Karpas-422 (cell line): ENCODE results near the gene ERCC6L. TPM values are rescaled to one million over a fixed set of nuclear protein-coding genes. Genes with fewer than 3 reads are reported as not detected.

Experiments
- DNase-seq: peaks from one replicate; pipeline ENCODE4 v3.0.0-alpha.2; 2015
- H2AFZ ChIP-seq: fragments of 200-600 bp; sonication (generic); 2 replicates; pipeline ENCODE4 v1.6.1; 2014; ENCODE audit warnings: antibody characterized with exemption, low read length, mixed read lengths
- H3K27ac ChIP-seq: fragments of 200-600 bp; sonication (generic); 2 replicates; pipeline ENCODE4 v1.5.1; 2014; ENCODE audit warnings: mild to moderate bottlenecking, low read length, moderate library complexity
- H3K27me3 ChIP-seq: fragments of 200-600 bp; sonication (generic); 2 replicates; pipeline ENCODE4 v1.6.1; 2014; ENCODE audit warnings: low read length, mixed read lengths
- H3K36me3 ChIP-seq: fragments of 200-600 bp; sonication (generic); 2 replicates; pipeline ENCODE4 v1.6.1; 2014; ENCODE audit warnings: low read length, mixed read lengths; ENCODE audit not compliant: insufficient read depth
- H3K4me1 ChIP-seq: fragments of 200-600 bp; sonication (generic); 2 replicates; pipeline ENCODE4 v1.6.1; 2014; ENCODE audit warnings: mild to moderate bottlenecking, low read length, mixed read lengths
- H3K4me2 ChIP-seq: fragments of 200-600 bp; sonication (generic); 2 replicates; pipeline ENCODE4 v1.6.1; 2014; ENCODE audit warnings: low read length, low read depth, mild to moderate bottlenecking; ENCODE audit not compliant: poor library complexity, severe bottlenecking
- H3K4me3 ChIP-seq: fragments of 200-600 bp; sonication (generic); 2 replicates; pipeline ENCODE4 v1.5.1; 2014; ENCODE audit warnings: mild to moderate bottlenecking, antibody characterized with exemption, low read length, mixed read lengths
- H3K79me2 ChIP-seq: fragments of 200-600 bp; sonication (generic); 2 replicates; pipeline ENCODE4 v1.6.1; 2014; ENCODE audit warnings: mild to moderate bottlenecking, low read length, mixed read lengths
- H3K9ac ChIP-seq: fragments of 200-600 bp; sonication (generic); 2 replicates; pipeline ENCODE4 v1.6.0; 2014; ENCODE audit warnings: low read length
- H3K9me2 ChIP-seq: fragments of 200-600 bp; sonication (generic), shearing (Covaris generic); replicated peaks from 2 replicates; pipeline ENCODE4 v1.6.0; 2014; ENCODE audit warnings: mild to moderate bottlenecking, low read length, moderate library complexity; ENCODE audit not compliant: insufficient read depth
- H3K9me3 ChIP-seq: fragments of 300-700, 200-600 bp; sonication (generic); 2 replicates; pipeline ENCODE4 v1.6.1; 2014; ENCODE audit warnings: low read length, mixed read lengths
- H4K20me1 ChIP-seq: fragments of 200-600 bp; sonication (generic); 2 replicates; pipeline ENCODE4 v1.6.1; 2014; ENCODE audit warnings: mild to moderate bottlenecking, antibody characterized with exemption, low read length, low read depth; ENCODE audit not compliant: insufficient read depth
- total RNA-seq: library from RNA; depleted of rRNA; stranded (reverse); fragments of >200 nt; shearing (Covaris generic); gene quantifications from 2 replicates; pipeline ENCODE4 v1.2.3, GENCODE V29; 2014; ENCODE audit warnings: low replicate concordance

ERCC6L gene
- total RNA-seq, 1 experiment from 2014 or later = 5.9 TPM

- DNase-seq = no peak
- Histone ChIP-seq H3K4me1 (no peaks in the 10 kb centered on the region), H3K36me3 (no peaks in the 10 kb centered on the region), H3K4me2 (no peak overlapping the region), H3K9me2 (no peaks in the 10 kb centered on the region), H3K9ac (no peak overlapping the region), H3K79me2 (no peaks in the 10 kb centered on the region), H3K4me3 (no peak overlapping the region), H3K9me3 (no peaks in the 10 kb centered on the region), H4K20me1 (no peaks in the 10 kb centered on the region), H3K27ac (no peak overlapping the region), H3K27me3 (no peaks in the 10 kb centered on the region), H2AFZ (no peak overlapping the region)
These were observed 17.0 kb upstream of the ERCC6L start for GRCh38 chrX:72255864-72256263.

DNA sequence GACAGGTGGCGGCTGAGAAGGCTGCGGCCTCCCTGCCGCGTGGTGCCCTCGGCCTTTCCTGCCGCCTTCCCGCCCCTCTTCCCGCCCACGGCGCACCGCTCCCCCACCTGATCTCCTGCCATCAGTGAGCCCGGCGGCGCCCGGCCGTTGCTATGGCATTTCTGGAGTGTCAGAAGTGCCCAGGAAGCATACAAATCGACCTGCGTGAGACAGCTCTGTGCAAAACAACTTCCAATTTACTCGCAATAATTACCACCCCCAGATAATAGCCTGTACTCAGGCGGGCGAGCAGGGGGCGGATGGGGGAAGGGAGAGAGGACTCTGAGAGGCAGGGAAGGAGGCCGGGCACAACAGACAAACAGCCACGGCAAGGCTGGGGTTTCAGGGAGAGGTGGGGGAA, 16.6 kb upstream of the ERCC6L start:
- Histone ChIP-seq H3K36me3 (no peaks in the 10 kb centered on the region), H2AFZ (no peak overlapping the region), H3K79me2 (no peaks in the 10 kb centered on the region), H3K4me1 (no peaks in the 10 kb centered on the region), H4K20me1 (no peaks in the 10 kb centered on the region), H3K9ac (no peak overlapping the region), H3K9me3 (no peaks in the 10 kb centered on the region), H3K9me2 (no peaks in the 10 kb centered on the region), H3K4me3 (no peak overlapping the region), H3K27ac (no peak overlapping the region), H3K4me2 (no peak overlapping the region), H3K27me3 (no peaks in the 10 kb centered on the region)
- no peak for DNase-seq

DNA sequence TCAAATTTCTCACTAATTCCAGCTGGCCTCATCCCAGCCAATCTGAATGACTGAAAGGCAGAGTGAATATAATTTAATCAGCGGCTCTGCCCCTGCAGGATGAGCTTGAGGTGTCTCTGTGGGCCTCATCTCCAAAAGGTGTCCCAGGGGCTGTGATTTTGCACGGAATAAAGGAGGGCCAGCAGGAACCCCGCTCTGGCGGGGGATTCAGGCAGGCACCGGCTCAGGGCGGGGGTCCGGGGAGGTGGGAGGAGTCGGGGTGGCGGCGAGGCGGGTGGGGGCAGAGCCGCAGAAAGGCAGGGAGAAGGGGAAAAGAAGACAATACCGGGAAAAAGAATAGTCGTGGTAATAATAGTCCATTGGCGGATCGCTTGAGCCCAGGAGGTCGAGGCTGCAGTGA, 16.0 kb upstream of the ERCC6L start:
- H3K9me3 ChIP-seq = no peaks in the 10 kb centered on the region
- no peaks in the 10 kb centered on the region for H3K36me3 ChIP-seq
- H3K27me3 ChIP-seq = no peaks in the 10 kb centered on the region
- no peaks in the 10 kb centered on the region for H4K20me1 ChIP-seq
- DNase-seq = no peak
- no peak overlapping the region for H3K27ac ChIP-seq
- H3K4me1 ChIP-seq = no peaks in the 10 kb centered on the region
- no peak overlapping the region for H3K9ac ChIP-seq
- no peak overlapping the region for H3K4me2 ChIP-seq
- no peaks in the 10 kb centered on the region for H3K9me2 ChIP-seq
- no peaks in the 10 kb centered on the region for H3K79me2 ChIP-seq
- H3K4me3 ChIP-seq = no peak overlapping the region
- H2AFZ ChIP-seq = no peak overlapping the region

DNA sequence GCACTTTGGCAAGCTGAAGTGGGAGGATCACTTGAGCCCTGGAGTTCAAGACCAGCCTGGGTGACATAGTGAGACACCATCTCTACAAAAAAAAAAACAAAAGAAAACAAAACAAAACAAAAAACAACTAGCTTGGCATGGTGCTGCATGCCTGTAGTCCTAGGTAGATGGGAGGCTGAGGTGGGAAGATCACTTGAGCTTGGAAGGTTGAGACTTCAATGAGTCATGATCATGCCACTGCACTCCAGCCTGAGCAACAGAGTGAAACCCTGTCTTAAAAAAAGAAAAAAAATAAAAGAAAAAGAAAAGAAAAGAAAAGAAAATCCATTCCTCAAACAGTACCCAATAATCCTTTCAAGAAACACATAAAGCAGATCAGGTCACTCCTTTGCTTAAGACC, 14.9 kb upstream of the ERCC6L start:
- no peaks in the 10 kb centered on the region for H3K4me1 ChIP-seq
- H3K9ac ChIP-seq = no peak overlapping the region
- no peaks in the 10 kb centered on the region for H3K27me3 ChIP-seq
- DNase-seq = no peak
- H2AFZ ChIP-seq = no peak overlapping the region
- no peak overlapping the region for H3K4me2 ChIP-seq
- no peaks in the 10 kb centered on the region for H4K20me1 ChIP-seq
- H3K36me3 ChIP-seq = no peaks in the 10 kb centered on the region
- no peaks in the 10 kb centered on the region for H3K9me2 ChIP-seq
- H3K9me3 ChIP-seq = no peaks in the 10 kb centered on the region
- no peak overlapping the region for H3K4me3 ChIP-seq
- no peaks in the 10 kb centered on the region for H3K79me2 ChIP-seq
- H3K27ac ChIP-seq = no peak overlapping the region

DNA sequence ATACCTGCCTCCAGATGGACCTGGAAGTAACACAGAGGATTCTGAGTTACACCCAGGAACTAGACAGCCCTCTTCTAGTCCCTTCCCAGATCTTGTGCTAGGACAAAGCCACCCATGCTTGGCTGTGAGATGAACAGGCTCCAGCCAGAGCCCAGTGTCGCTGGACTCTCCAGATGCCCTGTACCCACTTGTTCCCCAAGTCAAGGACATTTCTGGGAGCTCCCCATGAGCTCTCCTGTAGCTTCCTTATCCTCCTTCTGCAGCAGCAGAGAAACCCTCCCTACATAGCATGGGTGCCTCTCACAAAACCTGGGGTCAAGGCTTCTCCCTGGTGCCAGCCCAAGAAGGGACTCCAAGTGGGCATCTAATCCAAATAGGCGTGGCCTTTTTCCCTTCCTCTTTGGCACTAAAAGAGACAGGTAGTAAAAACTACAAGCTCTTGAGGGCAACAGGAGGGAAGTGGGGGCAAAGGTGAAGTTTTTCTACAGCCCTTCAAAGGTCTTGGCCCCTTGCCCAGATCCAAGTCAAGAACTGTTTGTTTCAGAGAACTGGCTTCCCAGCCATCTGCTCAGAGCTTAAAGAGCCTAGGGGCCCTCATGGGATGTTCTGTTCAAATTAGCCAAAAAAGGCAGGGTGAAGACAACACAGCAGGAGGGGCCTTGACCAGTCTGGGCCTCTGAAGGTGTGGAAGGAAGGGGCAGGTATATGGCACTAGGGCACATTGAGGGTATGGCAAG, 8.5 kb upstream of the ERCC6L start:
- Histone ChIP-seq H3K4me2 (no peak overlapping the region), H3K27ac (no peak overlapping the region), H3K9me2 (no peaks in the 10 kb centered on the region), H4K20me1 (no peaks in the 10 kb centered on the region), H3K4me3 (no peak overlapping the region), H3K27me3 (no peaks in the 10 kb centered on the region), H3K4me1 (peaks cover 6% of the 10 kb centered on the region), H3K9me3 (no peaks in the 10 kb centered on the region), H2AFZ (no peak overlapping the region), H3K79me2 (no peaks in the 10 kb centered on the region), H3K9ac (no peak overlapping the region), H3K36me3 (no peaks in the 10 kb centered on the region)
- DNase-seq = no peak

GRCh38 chrX:72245461-72246089, 6.7 kb upstream of the ERCC6L start:
- no peaks in the 10 kb centered on the region for H3K36me3 ChIP-seq
- H3K79me2 ChIP-seq = no peaks in the 10 kb centered on the region
- H3K4me3 ChIP-seq = no peak overlapping the region
- no peak overlapping the region for H3K9ac ChIP-seq
- no peak overlapping the region for H2AFZ ChIP-seq
- no peaks in the 10 kb centered on the region for H3K9me2 ChIP-seq
- no peaks in the 10 kb centered on the region for H3K27me3 ChIP-seq
- DNase-seq = peak; percentile 71
- H3K9me3 ChIP-seq = no peaks in the 10 kb centered on the region
- peaks cover 6% of the 10 kb centered on the region for H3K4me1 ChIP-seq
- no peaks in the 10 kb centered on the region for H4K20me1 ChIP-seq
- no peak overlapping the region for H3K27ac ChIP-seq
- no peak overlapping the region for H3K4me2 ChIP-seq

- H3K9me2 ChIP-seq = no peaks in the 10 kb centered on the region
- H3K4me1 ChIP-seq = peaks cover 10% of the 10 kb centered on the region
- no peaks in the 10 kb centered on the region for H3K9me3 ChIP-seq
- no peak overlapping the region for H3K9ac ChIP-seq
- H3K36me3 ChIP-seq = no peaks in the 10 kb centered on the region
- no peaks in the 10 kb centered on the region for H4K20me1 ChIP-seq
- no peak overlapping the region for H3K4me2 ChIP-seq
- no peaks in the 10 kb centered on the region for H3K27me3 ChIP-seq
- H2AFZ ChIP-seq = no peak overlapping the region
- DNase-seq = peak; percentile 45
- peaks cover under 1% of the 10 kb centered on the region for H3K79me2 ChIP-seq
- H3K27ac ChIP-seq = no peak overlapping the region
- H3K4me3 ChIP-seq = no peak overlapping the region
These were observed 4.6 kb upstream of the ERCC6L start for GRCh38 chrX:72243472-72243871.

GRCh38 chrX:72240976-72241375, 2.1 kb upstream of the ERCC6L start:
- Histone ChIP-seq H3K27ac (no peak overlapping the region), H3K79me2 (peaks cover 22% of the 10 kb centered on the region), H3K4me1 (peaks cover 13% of the 10 kb centered on the region), H3K27me3 (no peaks in the 10 kb centered on the region), H2AFZ (no peak overlapping the region), H3K36me3 (0 out of 2 replicates have a peak, but pooled peaks cover 5% of the 10 kb centered on the region), H3K9ac (no peak overlapping the region), H3K4me2 (no peak overlapping the region), H3K4me3 (no peak overlapping the region), H4K20me1 (no peaks in the 10 kb centered on the region), H3K9me3 (no peaks in the 10 kb centered on the region), H3K9me2 (no peaks in the 10 kb centered on the region)
- no peak for DNase-seq
